Heart left ventricle (tissue), 16 donors: ENCODE measurements around the gene NPS. TPM values are rescaled to one million over a fixed set of nuclear protein-coding genes. Genes with fewer than 3 reads are reported as not detected.
A peak's percentile ranks its signal among the peaks of the same experiment; 100 is the strongest.

Experiments
- ATAC-seq, 4 donors: fragments of 200-7000 bp; cut with Tn5 transposase; one replicate each; pipeline ENCODE4 v1.9.1; 2020 to 2022; ENCODE audit warnings: moderate library complexity in 4 of 4, mild to moderate bottlenecking in 3 of 4, moderate number of reproducible peaks in 1 of 4
- DNase-seq, 5 donors: peaks; one replicate each; pipeline ENCODE4 v3.0.0-alpha.2; 2020
- H3K27ac ChIP-seq, 12 donors: fragments of 200-600 bp; sonication (generic) in 4 of 12; one replicate each; pipeline versions ENCODE4 v1.5.0 to v1.8.0; 2016 to 2022; ENCODE audit warnings: mild to moderate bottlenecking in 2 of 12
- H3K27me3 ChIP-seq, 9 donors: fragments of 200-600 bp; sonication (generic) in 2 of 9; one replicate each; pipeline versions ENCODE4 v1.5.1 to v1.8.0; 2016 to 2022; ENCODE audit warnings: mild to moderate bottlenecking in 3 of 9
- H3K36me3 ChIP-seq, 9 donors: fragments of 200-600 bp; sonication (generic) in 2 of 9; one replicate each; pipeline versions ENCODE4 v1.5.0 to v1.8.0; 2018 to 2022; ENCODE audit warnings: mild to moderate bottlenecking in 2 of 9
- H3K4me1 ChIP-seq, 12 donors: fragments of 200-600 bp; sonication (generic) in 4 of 12; one replicate each; pipeline versions ENCODE4 v1.5.0 to v1.8.0; 2016 to 2022; ENCODE audit warnings: mild to moderate bottlenecking in 3 of 12
- H3K4me3 ChIP-seq, 12 donors: fragments of 200-600 bp; sonication (generic) in 4 of 12; one replicate each; pipeline versions ENCODE4 v1.5.0 to v1.8.0; 2017 to 2022; ENCODE audit warnings: mild to moderate bottlenecking in 9 of 12, moderate library complexity in 4 of 12
- H3K9me3 ChIP-seq, 12 donors: fragments of 200-600 bp; sonication (generic) in 4 of 12; one replicate each; pipeline versions ENCODE4 v1.5.0 to v1.8.0; 2016 to 2022; ENCODE audit warnings: mild to moderate bottlenecking in 1 of 12
- POLR2A ChIP-seq, 2 donors: fragments of 450-650 bp; IDR thresholded peaks; one replicate each; pipeline ENCODE4 v1.6.1; 2017; ENCODE audit warnings: antibody characterized with exemption in 2 of 2, mild to moderate bottlenecking in 2 of 2, moderate library complexity in 2 of 2
- WGBS, 4 donors: extraction: QIAGEN DNeasy Blood & Tissue Kit in 2 of 4; methylation state at CpG; one replicate each; pipeline versions ENCODE4 v1.1.5 to v1.1.7; 2013 to 2018; 5-methylcytosine and 5-hydroxymethylcytosine counted together
- intact Hi-C, 10 donors: fragments of 100-400 bp; cut with DNase I; formaldehyde crosslinking; loops; one replicate each; pipeline versions ENCODE4 v1.11.1 to v1.14.2; 2022
- polyA plus RNA-seq, 2 donors: library from polyadenylated mRNA; stranded (reverse); fragments of 200-250 nt; gene quantifications; one replicate each; pipeline ENCODE4 v1.2.3, GENCODE V29; 2013
- total RNA-seq, 9 donors: library from RNA; depleted of rRNA in 2 of 9; stranded (reverse); fragments of >200 nt in 2 of 9; fragmentation: NEBNext Ultra II Directional in 3 of 9; extraction: Animal tissue kit (Norgen Biotek cat#: 25700) in 3 of 9; gene quantifications; one replicate each; pipeline versions ENCODE4 v1.1.0 to v1.2.4, GENCODE V29; 2016 to 2023
- TF ChIP-seq, protein P1 (sequence below), 12 donors: fragments of 200-600 bp; sonication (generic) in 4 of 12; IDR thresholded peaks; one replicate each; pipeline versions ENCODE4 v1.5.0 to v1.8.0; 2018 to 2022; ENCODE audit warnings: antibody characterized with exemption in 12 of 12, mild to moderate bottlenecking in 5 of 12
- donor health status: ischemic (EF 13 %, LVEDD 7.1; RV severe dilation, severe dysfunction).
- donor health status: healthy with polysubstance abuse.
- donor health status: DM: no; HTN: yes; CAD: no.
- donor health status: DM: no; HTN: no; CAD: no.
- donor health status: ischemic (EF 25% LVEDD 6.9; RV normal size, moderate dysfunction).
- donor health status: ischemic (EF 25% LVEDD 5.7; RV mildly dilated, moderate dysfunction).
- donor health status: healthy.
- donor health status: DM: yes; HTN: yes; CAD: no.
- donor health status: ischemic (EF 35%, LVEDD 5.7; RV mildly dilated, moderate dysfunction).
- donor health status: nonischemic (EF 11% LVEDD 7.7; RV severe dilation, severe dysfunction).
- donor health status: DM: yes; HTN: yes; CAD: no.
- donor health status: PGD.
- donor health status: ischemic (EF 29% LVEDD 5.4; RV normal size, mild dysfunction).
- donor health status: nonischemic (EF 23%, LVEDD 6.1; RV moderate dilation, normal function).

The NPS gene
- total and polyA plus RNA-seq, 11 donors: not detected

DNA sequence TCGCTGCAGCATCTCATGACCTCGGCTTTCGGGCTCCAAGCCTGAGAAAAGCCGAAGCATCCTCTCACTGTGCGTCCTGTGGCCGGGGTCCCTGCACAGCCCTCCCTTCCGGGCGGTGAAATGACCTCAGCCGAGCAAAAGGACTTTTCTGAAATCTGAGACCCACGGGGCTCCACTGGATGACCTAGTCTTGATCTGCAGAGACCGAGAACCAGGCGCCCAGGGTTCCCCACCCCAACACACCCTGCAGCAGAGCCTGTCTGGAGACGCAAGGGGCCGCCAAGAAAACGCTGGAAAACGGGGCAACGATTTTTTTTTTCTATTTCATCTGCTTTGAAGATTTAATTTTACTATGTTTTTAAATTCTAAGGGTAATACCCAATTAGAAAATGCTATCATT lies 31.7 kb downstream of the NPS start:
- intact Hi-C loops: no loop called here
- DNase-seq (no peak), ATAC-seq (no peak)
- Histone ChIP-seq H3K4me1 (peaks cover 0 to 36% (median 20%) of the 10 kb centered on the region in 12 donors), H3K36me3 (no peaks in the 10 kb centered on the region), H3K27ac (no peak overlapping the region), H3K9me3 (peaks cover 0 to under 1% (median 0%) of the 10 kb centered on the region in 12 donors), H3K27me3 (peaks cover 0 to 6% (median 0%) of the 10 kb centered on the region in 9 donors), H3K4me3 (no peak overlapping the region)
- WGBS, 4 donors: 84 to 86% (median 84%) methylated on average over 17 of the region's 17 CpGs
- TF ChIP-seq POLR2A (IDR thresholded peaks at IDR 0.05): no peak
- TF ChIP-seq, protein P1, sequence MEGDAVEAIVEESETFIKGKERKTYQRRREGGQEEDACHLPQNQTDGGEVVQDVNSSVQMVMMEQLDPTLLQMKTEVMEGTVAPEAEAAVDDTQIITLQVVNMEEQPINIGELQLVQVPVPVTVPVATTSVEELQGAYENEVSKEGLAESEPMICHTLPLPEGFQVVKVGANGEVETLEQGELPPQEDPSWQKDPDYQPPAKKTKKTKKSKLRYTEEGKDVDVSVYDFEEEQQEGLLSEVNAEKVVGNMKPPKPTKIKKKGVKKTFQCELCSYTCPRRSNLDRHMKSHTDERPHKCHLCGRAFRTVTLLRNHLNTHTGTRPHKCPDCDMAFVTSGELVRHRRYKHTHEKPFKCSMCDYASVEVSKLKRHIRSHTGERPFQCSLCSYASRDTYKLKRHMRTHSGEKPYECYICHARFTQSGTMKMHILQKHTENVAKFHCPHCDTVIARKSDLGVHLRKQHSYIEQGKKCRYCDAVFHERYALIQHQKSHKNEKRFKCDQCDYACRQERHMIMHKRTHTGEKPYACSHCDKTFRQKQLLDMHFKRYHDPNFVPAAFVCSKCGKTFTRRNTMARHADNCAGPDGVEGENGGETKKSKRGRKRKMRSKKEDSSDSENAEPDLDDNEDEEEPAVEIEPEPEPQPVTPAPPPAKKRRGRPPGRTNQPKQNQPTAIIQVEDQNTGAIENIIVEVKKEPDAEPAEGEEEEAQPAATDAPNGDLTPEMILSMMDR (IDR thresholded peaks at IDR 0.05): no peak

DNA sequence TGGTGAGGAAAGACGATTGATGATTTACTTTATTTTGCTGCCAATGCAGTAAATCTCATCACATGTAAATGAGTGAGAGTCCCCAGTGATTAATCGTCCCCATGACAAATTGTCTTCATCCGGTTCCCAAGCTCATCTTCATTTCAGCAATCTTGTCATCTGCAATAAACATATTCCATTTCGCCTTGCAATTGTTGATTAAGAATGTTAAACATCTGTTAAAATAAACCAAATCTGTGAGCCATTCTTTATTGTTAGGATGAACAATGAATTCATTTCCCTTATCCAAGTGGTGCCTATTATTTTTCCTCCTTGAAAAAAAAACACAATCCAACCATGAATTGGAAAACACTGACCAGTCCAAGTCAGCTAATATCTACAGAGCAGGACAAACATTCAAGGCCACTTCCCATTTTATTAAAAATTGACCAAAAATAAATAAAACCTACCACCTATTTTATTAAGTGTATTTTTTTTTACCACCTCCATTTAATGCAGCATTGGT lies 36.5 kb downstream of the NPS start:
- Histone ChIP-seq H3K27ac (peak overlapping the region in 9 of 12 donors; percentile 1 to 80 (median 65)), H3K27me3 (peaks cover 0 to 6% (median 0%) of the 10 kb centered on the region in 9 donors), H3K9me3 (peaks cover 0 to 7% (median 0%) of the 10 kb centered on the region in 12 donors), H3K36me3 (no peaks in the 10 kb centered on the region), H3K4me1 (peaks cover 0 to 26% (median 0%) of the 10 kb centered on the region in 12 donors), H3K4me3 (no peak overlapping the region)
- DNase-seq (no peak), ATAC-seq (peak in 1 of 4 donors; percentile 78)
- intact Hi-C loops: loop anchor here in 1 of 10 donors (5.0 kb wide), 1 partner anchor 247 kb away; no protein-coding TSS in a partner anchor
- TF ChIP-seq, protein P1 (IDR thresholded peaks at IDR 0.05): no peak
- TF ChIP-seq POLR2A (IDR thresholded peaks at IDR 0.05): no peak
- 57 to 67% (median 64%) methylated on average over 4 of the region's 4 CpGs for WGBS, 4 donors

DNA sequence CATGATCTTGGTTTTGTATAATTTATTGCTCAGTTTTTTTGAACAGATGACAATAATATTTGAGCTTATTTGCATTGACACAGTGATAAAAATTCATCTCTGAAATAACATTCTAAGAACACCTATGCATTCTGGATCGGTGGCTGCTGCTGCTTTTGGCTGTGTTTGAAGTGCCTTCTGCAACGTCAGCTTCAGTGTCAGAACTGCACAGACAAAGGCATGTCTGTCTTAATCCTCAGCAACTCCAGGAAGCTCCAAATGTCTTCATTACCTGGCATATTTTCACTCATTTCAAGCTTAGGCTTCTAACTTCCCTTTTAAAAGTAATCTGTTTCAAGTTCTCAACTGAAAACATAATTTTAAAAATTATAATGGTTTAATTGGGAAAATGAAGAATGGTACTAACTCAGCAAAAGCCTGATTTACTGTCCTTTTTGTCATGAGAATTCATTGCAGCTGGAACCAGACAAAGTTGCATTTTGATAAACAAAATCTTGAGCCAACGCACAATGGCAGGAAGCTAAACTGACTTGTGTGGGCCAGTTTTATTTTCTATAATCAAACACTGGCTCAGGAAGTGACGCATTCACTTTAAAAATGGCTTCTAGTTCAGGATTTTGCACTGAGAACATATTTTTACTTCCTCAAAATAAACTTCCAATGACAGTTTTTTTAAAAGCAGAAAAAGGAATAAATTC lies 38.7 kb downstream of the NPS start:
- DNase-seq (peak in 1 of 5 donors; percentile 25), ATAC-seq (peak in 1 of 4 donors; percentile 62)
- Histone ChIP-seq H3K27ac (peak overlapping the region in 10 of 12 donors; percentile 25 to 80 (median 68)), H3K36me3 (no peaks in the 10 kb centered on the region), H3K27me3 (peaks cover 0 to 6% (median 0%) of the 10 kb centered on the region in 9 donors), H3K9me3 (peaks cover 0 to 7% (median 0%) of the 10 kb centered on the region in 12 donors), H3K4me1 (peaks cover 0 to 26% (median 0%) of the 10 kb centered on the region in 12 donors), H3K4me3 (no peak overlapping the region)
- 34 to 43% (median 41%) methylated on average over 4 of the region's 4 CpGs for WGBS, 4 donors
- intact Hi-C loops: loop anchor here in 1 of 10 donors (5.0 kb wide), 1 partner anchor 244 kb away; no protein-coding TSS in a partner anchor
- TF ChIP-seq, protein P1 (IDR thresholded peaks at IDR 0.05): no peak
- no peak for TF ChIP-seq POLR2A (IDR thresholded peaks at IDR 0.05)

DNA sequence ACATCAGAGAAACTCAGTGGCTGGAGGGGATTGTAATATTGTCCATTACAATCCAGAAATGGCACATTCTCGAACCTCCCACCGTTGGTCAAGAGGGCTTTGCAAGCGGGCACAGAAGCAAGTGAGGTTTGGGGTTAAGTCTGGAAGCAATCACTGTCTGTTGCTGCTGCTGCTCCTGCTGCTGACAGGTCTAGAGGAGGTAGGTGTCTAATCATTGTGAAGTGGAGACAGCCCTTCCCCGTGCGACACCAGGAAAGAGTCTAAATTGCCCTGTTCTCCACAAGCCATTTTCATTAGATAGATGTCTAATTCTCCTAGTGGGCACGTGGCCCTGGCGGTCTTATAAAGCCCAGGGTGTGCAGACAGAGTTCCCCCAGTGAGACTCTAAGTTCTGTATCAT lies 43.5 kb downstream of the NPS start:
- intact Hi-C loops: no loop called here
- ATAC-seq (no peak), DNase-seq (no peak)
- H3K27ac ChIP-seq: no peak overlapping the region
- no peaks in the 10 kb centered on the region for H3K36me3 ChIP-seq
- no peaks in the 10 kb centered on the region for H3K9me3 ChIP-seq
- H3K4me1 ChIP-seq: peaks cover 0 to 10% (median 0%) of the 10 kb centered on the region in 12 donors
- H3K27me3 ChIP-seq: peaks cover 0 to 3% (median 0%) of the 10 kb centered on the region in 9 donors
- 43 to 54% (median 48%) methylated on average over 7 of the region's 7 CpGs for WGBS, 4 donors
- TF ChIP-seq, protein P1 (IDR thresholded peaks at IDR 0.05): no peak
- no peak for TF ChIP-seq POLR2A (IDR thresholded peaks at IDR 0.05)
- no peak overlapping the region for H3K4me3 ChIP-seq
